CD4-positive, alpha-beta T cell treated with Interleukin-4 for 1 hour (primary cell): ENCODE results near the gene SCG3.

ENCODE experiments used
- DNase-seq, 2 donors: peaks; one replicate each; pipeline ENCODE4 v3.0.0-alpha.2; 2020 to 2022

The SCG3 gene

GRCh38 chr15:51760805-51761204 is 79.5 kb downstream of the SCG3 start:
- no peak for DNase-seq

GRCh38 chr15:51765751-51766150 is 84.4 kb downstream of the SCG3 start:
- DNase-seq, result no peak

- DNase-seq, result no peak
Observed at GRCh38 chr15:51766341-51766740, 85.0 kb downstream of the SCG3 start.

DNA sequence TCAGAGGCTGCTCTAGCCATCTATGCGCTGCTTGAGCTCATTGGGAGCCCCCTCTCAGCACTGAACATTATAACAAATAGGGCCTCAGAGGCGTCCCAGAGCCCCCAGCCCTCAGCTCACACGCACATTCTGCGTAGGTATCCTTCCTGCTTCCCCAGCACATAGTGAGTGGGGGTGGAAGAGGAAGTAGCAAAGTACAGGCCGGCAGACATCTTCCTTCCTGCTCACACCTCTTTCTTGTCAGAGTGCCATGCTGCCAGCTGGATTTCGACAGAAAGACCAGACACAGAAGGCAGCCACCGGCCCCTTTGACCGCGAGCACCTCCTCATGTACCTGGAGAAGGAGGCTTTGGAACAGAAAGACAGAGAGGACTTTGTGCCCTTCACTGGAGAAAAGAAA is 86.7 kb downstream of the SCG3 start:
- peak; percentile 16 to 23 for DNase-seq
